Erythroblast (primary cell): ENCODE data around the gene NCOR2.

Experiments used
- GATA1 ChIP-seq: IDR thresholded peaks from 2 replicates; pipeline ENCODE4 v1.6.1; 2011; ENCODE audit warnings: low read depth, mild to moderate bottlenecking, control low read depth, low read length, moderate library complexity
- POLR2A ChIP-seq: IDR thresholded peaks from 2 replicates; pipeline ENCODE4 v1.6.1; 2011; ENCODE audit warnings: mild to moderate bottlenecking, low read length

GRCh38 chr12:124561231-124561630 lies 6.2 kb downstream of the NCOR2 start:
- no peak for TF ChIP-seq POLR2A
- TF ChIP-seq GATA1: no peak
